Skeletal muscle satellite cell (primary cell): ENCODE results near the gene UBE3B.

ENCODE experiments used
- H3K27me3 ChIP-seq: 2 replicates; pipeline ENCODE4 v1.7.0; 2013; ENCODE audit warnings: low read length; ENCODE audit not compliant: control insufficient read depth, insufficient read depth
- H3K36me3 ChIP-seq: 2 replicates; pipeline ENCODE4 v1.7.0; 2013; ENCODE audit warnings: mild to moderate bottlenecking, control low read depth, low read length; ENCODE audit not compliant: insufficient read depth
- H3K4me1 ChIP-seq: 2 replicates; pipeline ENCODE4 v1.7.0; 2013; ENCODE audit warnings: low read length; ENCODE audit not compliant: control insufficient read depth, insufficient read depth
- H3K4me2 ChIP-seq: 2 replicates; pipeline ENCODE4 v1.7.0; 2013; ENCODE audit warnings: mild to moderate bottlenecking, low read length
- H3K4me3 ChIP-seq: 2 replicates; pipeline ENCODE4 v1.7.0; 2013; ENCODE audit warnings: low read length
- H3K9ac ChIP-seq: 2 replicates; pipeline ENCODE4 v1.7.0; 2013; ENCODE audit warnings: mild to moderate bottlenecking, low read depth, low read length, moderate library complexity
- H3K9me3 ChIP-seq: replicated peaks from 2 replicates; pipeline ENCODE4 v1.7.0; 2013; ENCODE audit warnings: mild to moderate bottlenecking, control low read depth, low read length

The UBE3B gene

DNA sequence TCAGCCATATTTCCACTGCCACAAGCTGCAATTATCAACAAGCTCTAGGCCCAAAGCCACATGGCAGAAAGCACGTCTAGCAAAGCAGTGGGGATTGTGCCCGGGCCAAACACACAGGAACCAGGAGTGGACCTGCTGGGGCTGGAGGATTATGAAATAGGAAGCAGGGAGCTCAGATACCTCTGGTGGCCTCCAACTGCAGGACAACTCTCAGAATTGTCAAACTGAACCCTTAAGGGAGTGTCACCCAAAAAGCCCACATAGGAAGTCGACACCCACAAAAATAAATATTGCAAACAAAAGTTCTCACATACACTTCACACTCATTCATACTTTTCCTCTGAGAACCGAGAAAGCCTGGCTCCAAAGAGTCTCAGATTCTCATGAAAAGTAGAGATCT is 26.5 kb upstream of the UBE3B start:
- no peak overlapping the region for H3K4me3 ChIP-seq
- H3K36me3 ChIP-seq, result peaks cover 90% of the 10 kb centered on the region
- no peak overlapping the region for H3K4me2 ChIP-seq
- peaks cover 7% of the 10 kb centered on the region for H3K4me1 ChIP-seq
- no peaks in the 10 kb centered on the region for H3K9me3 ChIP-seq
- H3K27me3 ChIP-seq, result no peaks in the 10 kb centered on the region
- no peak overlapping the region for H3K9ac ChIP-seq

DNA sequence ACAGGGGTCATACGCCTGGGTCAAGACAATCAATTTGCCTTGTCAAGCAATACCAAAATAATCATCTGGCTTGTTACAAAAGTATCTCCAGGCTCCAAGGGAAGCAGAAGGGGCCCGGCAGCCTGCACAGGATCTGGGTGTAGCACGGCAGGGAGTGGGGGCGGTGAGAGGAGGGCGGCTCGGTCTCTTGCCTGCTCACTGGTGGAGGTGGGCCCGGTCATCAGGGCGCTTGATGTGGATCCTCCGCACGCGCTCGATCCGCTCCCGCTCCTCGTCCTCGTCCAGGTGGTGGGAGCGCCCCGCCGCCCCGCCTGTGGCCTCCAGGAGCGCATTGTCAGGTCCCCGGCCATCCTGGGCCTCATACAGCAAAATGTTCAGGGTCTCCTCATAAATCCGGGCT is 26.0 kb upstream of the UBE3B start:
- Histone ChIP-seq H3K4me3 (no peak overlapping the region), H3K9me3 (no peaks in the 10 kb centered on the region), H3K4me1 (peaks cover 5% of the 10 kb centered on the region), H3K36me3 (peaks cover 91% of the 10 kb centered on the region), H3K9ac (no peak overlapping the region), H3K4me2 (no peak overlapping the region), H3K27me3 (no peaks in the 10 kb centered on the region)

DNA sequence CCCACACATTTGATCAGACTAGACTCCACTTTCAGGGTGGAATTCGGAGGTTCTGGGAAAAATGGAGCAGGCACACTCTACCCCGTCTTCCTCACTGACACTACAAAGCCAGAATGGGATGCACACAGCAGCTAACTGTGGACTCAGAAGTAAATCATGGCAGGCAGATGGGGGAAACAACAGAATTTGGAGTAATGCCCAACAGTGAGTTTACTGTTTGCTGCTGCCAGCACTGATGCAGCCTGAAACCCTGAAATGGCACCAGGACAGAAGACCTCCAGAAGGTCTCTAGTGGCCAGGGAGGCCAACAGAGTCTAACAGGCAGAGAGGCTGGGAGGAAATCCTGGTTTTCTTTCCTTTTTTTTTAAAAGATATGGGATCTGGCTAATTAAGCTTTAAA is 24.9 kb upstream of the UBE3B start:
- Histone ChIP-seq H3K27me3 (no peaks in the 10 kb centered on the region), H3K4me1 (peaks cover 7% of the 10 kb centered on the region), H3K4me3 (no peak overlapping the region), H3K4me2 (no peak overlapping the region), H3K36me3 (peaks cover 91% of the 10 kb centered on the region), H3K9ac (no peak overlapping the region), H3K9me3 (no peaks in the 10 kb centered on the region)

DNA sequence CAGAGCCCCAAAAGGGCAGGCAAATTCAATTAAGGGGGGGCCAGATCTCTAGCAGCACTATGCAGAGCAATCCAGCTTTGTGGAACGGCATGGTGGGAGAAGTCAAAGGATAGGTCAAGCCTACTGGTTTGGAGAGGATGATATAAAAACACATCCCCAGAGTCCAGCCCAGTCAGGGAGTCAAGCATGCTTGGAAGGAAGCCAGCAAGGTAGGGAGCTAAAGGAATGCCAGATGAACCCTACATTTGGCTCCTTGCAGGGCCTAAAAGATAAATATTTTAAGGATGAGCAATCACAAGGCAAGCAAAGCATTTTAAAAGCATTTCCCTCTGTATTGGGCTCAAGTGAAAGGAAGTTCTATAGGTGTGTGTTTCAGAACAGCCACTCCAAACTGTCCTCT is 21.7 kb upstream of the UBE3B start:
- no peak overlapping the region for H3K9ac ChIP-seq
- H3K36me3 ChIP-seq, result peaks cover 93% of the 10 kb centered on the region
- H3K9me3 ChIP-seq, result no peaks in the 10 kb centered on the region
- H3K4me2 ChIP-seq, result no peak overlapping the region
- no peak overlapping the region for H3K4me3 ChIP-seq
- H3K4me1 ChIP-seq, result peaks cover 27% of the 10 kb centered on the region
- H3K27me3 ChIP-seq, result no peaks in the 10 kb centered on the region

DNA sequence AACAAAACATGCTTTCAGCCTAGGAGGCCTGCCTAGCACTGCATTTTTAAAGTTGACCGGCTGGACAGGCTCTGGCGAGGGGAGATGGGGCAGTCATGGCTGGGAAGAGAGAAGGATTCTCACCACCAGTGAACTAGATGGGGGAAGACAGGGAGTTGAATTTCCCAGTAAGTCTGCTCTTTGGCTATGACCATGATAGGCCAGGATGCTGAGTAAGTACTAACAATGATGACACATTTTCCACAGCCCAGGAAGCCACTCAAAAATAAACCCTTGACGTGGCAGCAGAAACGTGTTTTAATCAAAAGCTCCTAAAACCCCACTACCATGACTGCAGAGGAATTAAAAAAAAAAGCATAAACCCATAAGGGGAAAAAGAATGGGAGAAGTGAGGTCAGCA is 19.3 kb upstream of the UBE3B start:
- Histone ChIP-seq H3K9ac (peak overlapping the region; percentile 49), H3K36me3 (peaks cover 76% of the 10 kb centered on the region), H3K4me1 (peaks cover 50% of the 10 kb centered on the region), H3K27me3 (no peaks in the 10 kb centered on the region), H3K9me3 (no peaks in the 10 kb centered on the region), H3K4me3 (no peak overlapping the region), H3K4me2 (peak overlapping the region; percentile 48)

DNA sequence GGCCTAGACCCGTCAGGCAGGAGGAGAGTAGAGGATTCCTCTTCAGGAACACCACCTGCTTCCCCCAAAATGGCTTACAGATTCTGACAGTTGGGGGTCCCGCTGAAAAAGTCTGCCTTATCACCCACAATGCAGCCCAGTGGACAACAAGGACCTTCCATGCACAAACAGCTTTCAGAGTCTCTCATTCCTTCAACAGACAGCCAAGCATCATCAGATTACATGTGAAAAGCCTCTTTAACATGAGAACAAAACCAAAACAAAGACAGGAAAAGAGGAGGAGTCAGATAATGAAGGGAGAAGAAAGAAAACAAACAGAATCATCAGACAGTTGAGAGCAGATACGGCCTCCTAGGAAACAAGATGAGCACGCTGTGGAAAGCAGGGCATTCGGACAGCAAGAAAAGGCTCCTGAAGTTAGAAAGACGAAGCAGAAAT is 18.6 kb upstream of the UBE3B start:
- H3K9ac ChIP-seq, result peak overlapping the region; percentile 40
- H3K27me3 ChIP-seq, result no peaks in the 10 kb centered on the region
- no peak overlapping the region for H3K4me3 ChIP-seq
- H3K36me3 ChIP-seq, result peaks cover 69% of the 10 kb centered on the region
- H3K9me3 ChIP-seq, result no peaks in the 10 kb centered on the region
- H3K4me1 ChIP-seq, result peaks cover 56% of the 10 kb centered on the region
- peak overlapping the region; percentile 48 for H3K4me2 ChIP-seq

DNA sequence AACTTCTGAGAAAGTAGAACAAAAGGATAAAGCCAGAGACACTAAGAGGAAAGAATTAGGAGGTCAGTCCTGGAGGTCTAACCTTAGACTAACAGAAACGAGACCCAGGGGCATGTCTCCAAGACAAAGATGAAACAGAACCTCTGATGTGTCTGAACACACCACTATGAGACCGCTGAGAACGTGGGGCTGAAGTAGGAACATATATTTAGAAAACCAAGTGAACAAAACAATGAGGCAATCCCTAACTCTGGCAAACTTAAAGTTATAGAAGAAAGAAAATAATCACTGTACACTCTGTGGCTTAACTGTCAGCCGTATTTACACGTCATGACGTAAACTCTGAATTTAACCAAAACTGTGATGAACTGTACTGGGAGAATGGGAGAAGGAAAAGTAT is 18.2 kb upstream of the UBE3B start:
- peaks cover 60% of the 10 kb centered on the region for H3K4me1 ChIP-seq
- peak overlapping the region; percentile 40 for H3K9ac ChIP-seq
- H3K36me3 ChIP-seq, result peaks cover 66% of the 10 kb centered on the region
- H3K4me3 ChIP-seq, result no peak overlapping the region
- H3K27me3 ChIP-seq, result no peaks in the 10 kb centered on the region
- H3K9me3 ChIP-seq, result no peaks in the 10 kb centered on the region
- H3K4me2 ChIP-seq, result no peak overlapping the region

DNA sequence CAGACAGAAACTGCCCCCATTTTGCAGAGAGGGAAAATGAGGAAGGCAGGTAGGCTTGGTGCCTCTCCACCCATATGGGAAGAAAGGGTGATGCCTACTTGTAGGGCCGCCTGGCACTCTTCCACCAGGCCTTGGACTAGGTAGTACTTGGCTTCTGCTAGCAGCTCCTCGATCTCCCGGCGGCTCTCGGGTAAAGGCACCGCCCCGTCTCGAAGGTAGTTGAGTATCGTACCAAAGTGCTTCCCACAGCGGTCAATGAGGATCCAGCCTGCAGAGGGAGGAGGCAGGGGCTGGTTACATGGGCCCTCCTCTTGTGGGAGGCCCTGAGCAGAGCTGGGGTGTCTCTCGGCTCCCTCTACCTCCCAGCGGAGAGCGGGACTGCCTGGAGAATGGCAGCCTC is 16.9 kb upstream of the UBE3B start:
- Histone ChIP-seq H3K9ac (peak overlapping the region; percentile 80), H3K4me2 (peak overlapping the region; percentile 81), H3K27me3 (no peaks in the 10 kb centered on the region), H3K4me1 (peaks cover 73% of the 10 kb centered on the region), H3K36me3 (peaks cover 66% of the 10 kb centered on the region), H3K9me3 (no peaks in the 10 kb centered on the region), H3K4me3 (no peak overlapping the region)

DNA sequence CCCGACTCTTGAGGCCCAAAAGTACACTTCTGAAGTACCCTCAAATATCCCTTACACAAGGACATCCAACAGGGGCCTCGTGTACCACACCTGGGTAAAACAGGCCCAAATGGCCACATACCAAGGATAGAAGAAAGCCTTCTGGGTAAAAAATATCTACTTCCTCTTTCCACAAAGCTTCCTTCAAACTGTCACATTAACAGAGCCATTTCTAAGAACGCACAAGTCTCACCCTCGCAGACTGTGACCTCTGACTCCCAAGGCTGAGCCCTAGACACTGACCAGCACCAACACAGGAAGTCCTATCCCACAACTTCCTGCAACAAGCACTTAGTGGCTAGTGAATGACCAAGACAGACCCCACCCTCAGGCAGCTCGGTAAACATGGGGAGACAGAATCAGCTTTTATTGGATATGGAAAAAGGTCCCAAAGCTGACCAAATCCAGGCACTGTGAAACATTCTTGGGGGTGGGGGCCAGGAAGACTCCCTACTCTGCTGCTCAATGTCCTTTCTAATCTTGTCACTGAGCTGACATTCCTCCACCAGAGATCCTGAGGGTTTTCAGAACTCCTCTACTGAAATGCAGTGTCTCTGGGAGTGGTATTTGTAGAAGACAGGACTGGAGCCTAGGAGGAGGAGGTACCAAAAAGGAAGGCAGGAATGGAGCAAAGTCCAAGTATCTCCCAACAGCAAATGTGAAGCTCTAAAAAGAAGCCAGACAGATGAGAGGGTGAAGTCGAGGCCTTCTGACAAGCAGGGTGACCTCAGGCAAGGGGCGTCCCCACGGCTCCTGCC is 16.2 kb upstream of the UBE3B start:
- H3K4me3 ChIP-seq, result peak overlapping the region; percentile 46
- H3K9ac ChIP-seq, result peak overlapping the region; percentile 80
- peaks cover 74% of the 10 kb centered on the region for H3K4me1 ChIP-seq
- H3K27me3 ChIP-seq, result no peaks in the 10 kb centered on the region
- peaks cover 66% of the 10 kb centered on the region for H3K36me3 ChIP-seq
- peak overlapping the region; percentile 81 for H3K4me2 ChIP-seq
- H3K9me3 ChIP-seq, result no peaks in the 10 kb centered on the region

DNA sequence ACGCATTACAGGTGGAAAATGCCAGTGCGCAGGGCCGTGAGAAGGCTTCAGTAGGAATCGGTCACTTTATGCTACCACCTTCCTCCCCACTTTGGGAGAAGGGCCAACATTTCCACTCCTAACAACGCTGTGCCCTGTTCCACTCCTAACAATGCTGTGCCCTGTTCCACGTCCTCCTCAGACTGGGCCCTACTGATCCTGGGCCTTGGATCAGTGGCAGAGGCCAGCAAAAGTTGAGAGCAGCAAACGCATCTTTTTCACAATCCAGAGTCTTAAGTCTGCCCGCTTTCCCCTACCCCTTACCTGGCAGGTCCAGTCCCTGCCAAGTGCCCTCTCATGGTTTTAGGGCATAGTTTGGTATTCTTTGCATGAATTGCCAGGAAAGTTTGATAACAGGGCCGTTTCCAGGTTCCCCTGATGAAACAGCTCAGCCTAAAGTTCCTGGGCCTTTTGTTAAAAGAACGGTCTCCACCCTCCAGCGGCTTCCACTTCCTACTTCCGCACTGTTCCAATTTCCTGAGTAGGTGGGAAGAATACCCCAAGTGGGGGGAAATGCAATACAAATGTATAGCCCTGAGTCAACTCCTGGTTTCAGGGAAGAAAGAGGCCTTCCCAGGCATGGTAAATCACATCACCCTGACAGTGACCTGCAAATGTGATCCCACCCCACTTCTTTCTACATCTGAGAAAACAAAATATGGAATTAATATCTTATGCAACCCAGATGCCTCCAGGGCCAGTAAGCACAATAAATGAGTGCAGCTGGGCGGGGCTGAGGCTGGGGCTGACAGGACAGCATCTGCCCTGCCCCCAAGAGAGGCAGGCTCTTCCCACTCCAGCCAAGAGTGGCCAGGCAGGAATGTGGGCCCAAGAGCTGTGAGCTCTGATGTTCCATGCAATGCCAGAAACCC is 15.3 kb upstream of the UBE3B start:
- H3K36me3 ChIP-seq, result peaks cover 65% of the 10 kb centered on the region
- no peaks in the 10 kb centered on the region for H3K9me3 ChIP-seq
- peak overlapping the region; percentile 55 for H3K4me3 ChIP-seq
- peak overlapping the region; percentile 81 for H3K4me2 ChIP-seq
- H3K9ac ChIP-seq, result peak overlapping the region; percentile 84
- peaks cover 83% of the 10 kb centered on the region for H3K4me1 ChIP-seq
- H3K27me3 ChIP-seq, result no peaks in the 10 kb centered on the region

DNA sequence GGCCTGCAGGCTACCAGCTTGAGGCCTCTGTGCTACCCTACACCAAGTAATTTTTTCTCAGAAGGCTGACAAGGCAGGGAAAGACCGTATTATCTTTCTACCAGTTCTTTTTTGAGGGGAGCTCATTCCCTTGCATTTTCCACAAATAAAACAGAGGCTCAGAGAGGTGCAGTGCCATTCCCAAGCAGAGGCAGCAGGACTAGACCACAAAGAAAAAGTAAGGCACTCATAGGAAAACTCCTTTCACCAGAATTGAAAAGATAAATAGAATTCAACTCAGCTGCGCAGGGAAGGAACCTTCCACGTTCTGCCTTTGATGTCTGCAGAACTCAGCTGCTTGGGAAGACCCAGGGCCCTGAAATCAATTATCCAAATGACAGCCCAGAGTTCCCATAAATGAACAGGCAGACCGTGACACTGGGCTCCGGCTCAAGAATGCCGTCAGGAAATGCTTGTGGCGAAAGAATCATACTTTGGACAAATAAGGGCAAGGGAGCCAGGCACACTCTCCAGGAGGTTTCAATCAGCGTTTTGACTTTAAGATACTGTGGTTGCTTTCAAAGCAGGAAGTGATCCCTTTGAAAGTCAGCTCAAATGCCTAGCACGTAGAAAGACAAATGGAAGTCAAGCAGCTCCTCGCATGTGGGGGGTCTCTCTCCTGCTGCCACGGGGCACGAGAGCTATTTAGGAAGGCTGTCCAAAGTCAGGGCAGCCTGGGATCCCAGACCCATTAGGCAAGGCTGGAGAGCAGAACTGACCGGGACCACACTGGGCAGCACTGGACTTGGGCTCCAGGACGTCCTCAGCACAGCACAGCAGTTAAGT is 14.4 kb upstream of the UBE3B start:
- peak overlapping the region; percentile 60 for H3K4me3 ChIP-seq
- peaks cover 80% of the 10 kb centered on the region for H3K4me1 ChIP-seq
- H3K9ac ChIP-seq, result peak overlapping the region; percentile 84
- no peaks in the 10 kb centered on the region for H3K9me3 ChIP-seq
- H3K36me3 ChIP-seq, result peaks cover 65% of the 10 kb centered on the region
- peak overlapping the region; percentile 81 for H3K4me2 ChIP-seq
- no peaks in the 10 kb centered on the region for H3K27me3 ChIP-seq
